ENCODE data around the gene SEBOX.

GRCh38 chr17:28348979-28349378 is 16.0 kb downstream of the SEBOX start:
- TF ChIP-seq CTCF (IDR thresholded peaks at IDR 0.05) = no peak
- TF ChIP-seq ZFX (IDR thresholded peaks at IDR 0.05; ENCODE audit: borderline replicate concordance) = no peak
